Peyer's patch (tissue), 4 donors: Measurements from ENCODE around the gene ERO1B.

Experiments
- POLR2A ChIP-seq, 2 donors: fragments of 450-650 bp; IDR thresholded peaks; one replicate each; pipeline ENCODE4 v1.5.1; 2017; ENCODE audit warnings: antibody characterized with exemption in 2 of 2, mild to moderate bottlenecking in 2 of 2, moderate library complexity in 2 of 2
- TF ChIP-seq, protein P1 (sequence below), 6 experiments: fragments of 450-650 bp in 4 of 6; fragments of 200-600 bp in 2 of 6; sonication (generic) in 1 of 6; IDR thresholded peaks; one replicate each; pipeline ENCODE4 v1.5.1; 2017 to 2019; ENCODE audit warnings: antibody characterized with exemption in 6 of 6, mild to moderate bottlenecking in 3 of 6, moderate library complexity in 1 of 6

GRCh38 chr1:236315092-236315491 lies 33.3 kb upstream of the ERO1B start:
- TF ChIP-seq, protein P1, sequence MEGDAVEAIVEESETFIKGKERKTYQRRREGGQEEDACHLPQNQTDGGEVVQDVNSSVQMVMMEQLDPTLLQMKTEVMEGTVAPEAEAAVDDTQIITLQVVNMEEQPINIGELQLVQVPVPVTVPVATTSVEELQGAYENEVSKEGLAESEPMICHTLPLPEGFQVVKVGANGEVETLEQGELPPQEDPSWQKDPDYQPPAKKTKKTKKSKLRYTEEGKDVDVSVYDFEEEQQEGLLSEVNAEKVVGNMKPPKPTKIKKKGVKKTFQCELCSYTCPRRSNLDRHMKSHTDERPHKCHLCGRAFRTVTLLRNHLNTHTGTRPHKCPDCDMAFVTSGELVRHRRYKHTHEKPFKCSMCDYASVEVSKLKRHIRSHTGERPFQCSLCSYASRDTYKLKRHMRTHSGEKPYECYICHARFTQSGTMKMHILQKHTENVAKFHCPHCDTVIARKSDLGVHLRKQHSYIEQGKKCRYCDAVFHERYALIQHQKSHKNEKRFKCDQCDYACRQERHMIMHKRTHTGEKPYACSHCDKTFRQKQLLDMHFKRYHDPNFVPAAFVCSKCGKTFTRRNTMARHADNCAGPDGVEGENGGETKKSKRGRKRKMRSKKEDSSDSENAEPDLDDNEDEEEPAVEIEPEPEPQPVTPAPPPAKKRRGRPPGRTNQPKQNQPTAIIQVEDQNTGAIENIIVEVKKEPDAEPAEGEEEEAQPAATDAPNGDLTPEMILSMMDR (IDR thresholded peaks at IDR 0.05): no peak
- no peak for TF ChIP-seq POLR2A (IDR thresholded peaks at IDR 0.05)
